Astrocyte of the cerebellum (primary cell): ENCODE measurements around the gene MGLL.

Experiments used
- DNase-seq: peaks from one replicate; pipeline ENCODE4 v3.0.0-alpha.2; 2011; ENCODE audit warnings: low read depth
- H3K4me3 ChIP-seq: 2 replicates; pipeline ENCODE4 v1.5.1; 2011; ENCODE audit warnings: mild to moderate bottlenecking, low read depth, low read length, moderate library complexity
- CTCF ChIP-seq: IDR thresholded peaks from 2 replicates; pipeline ENCODE4 v1.5.1; 2012; ENCODE audit warnings: low read length, low read depth, moderate library complexity, mild to moderate bottlenecking; ENCODE audit errors: missing control alignments
- in situ Hi-C: cut with HindIII; loops from 2 replicates; pipeline ENCODE4 v1.10.0; 2017; ENCODE audit warnings: low sequenced_read_pairs

The MGLL gene

GRCh38 chr3:127821394-127821793 lies 921 bp downstream of the MGLL start:
- no peak for TF ChIP-seq CTCF
- in situ Hi-C loops, result no loop called here
- no peak for DNase-seq
- no peak overlapping the region for H3K4me3 ChIP-seq

GRCh38 chr3:127820826-127821313 lies 1.4 kb downstream of the MGLL start:
- no peak overlapping the region for H3K4me3 ChIP-seq
- in situ Hi-C loops, result no loop called here
- no peak for DNase-seq
- TF ChIP-seq CTCF, result no peak

GRCh38 chr3:127820221-127820825 lies 2.0 kb downstream of the MGLL start:
- in situ Hi-C loops, result no loop called here
- no peak for DNase-seq
- no peak overlapping the region for H3K4me3 ChIP-seq
- TF ChIP-seq CTCF, result peak; percentile 41

DNA sequence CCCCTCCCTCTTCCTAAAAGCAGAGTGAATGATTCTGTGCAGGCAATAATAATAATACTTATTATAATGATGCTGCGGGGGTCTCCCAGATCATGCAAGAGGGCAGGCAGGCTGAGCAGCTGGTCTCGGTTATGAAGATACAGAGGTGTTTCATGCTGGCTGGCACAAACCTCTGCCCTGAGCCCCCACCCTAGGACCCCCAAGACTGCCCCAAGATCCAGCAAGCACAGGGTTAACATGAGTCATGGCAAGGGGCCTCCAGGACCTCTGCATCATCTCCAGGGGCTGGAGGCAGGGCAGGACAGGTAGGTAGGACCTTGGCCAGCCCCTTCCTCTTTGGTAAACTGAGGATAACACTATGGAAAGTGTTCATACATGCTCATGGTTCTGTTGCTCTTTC lies 2.7 kb downstream of the MGLL start:
- H3K4me3 ChIP-seq, result no peak overlapping the region
- in situ Hi-C loops, result no loop called here
- TF ChIP-seq CTCF, result no peak
- no peak for DNase-seq

- no peak overlapping the region for H3K4me3 ChIP-seq
- DNase-seq, result no peak
- in situ Hi-C loops, result no loop called here
- no peak for TF ChIP-seq CTCF
Observed at GRCh38 chr3:127819086-127819485, 3.2 kb downstream of the MGLL start.

DNA sequence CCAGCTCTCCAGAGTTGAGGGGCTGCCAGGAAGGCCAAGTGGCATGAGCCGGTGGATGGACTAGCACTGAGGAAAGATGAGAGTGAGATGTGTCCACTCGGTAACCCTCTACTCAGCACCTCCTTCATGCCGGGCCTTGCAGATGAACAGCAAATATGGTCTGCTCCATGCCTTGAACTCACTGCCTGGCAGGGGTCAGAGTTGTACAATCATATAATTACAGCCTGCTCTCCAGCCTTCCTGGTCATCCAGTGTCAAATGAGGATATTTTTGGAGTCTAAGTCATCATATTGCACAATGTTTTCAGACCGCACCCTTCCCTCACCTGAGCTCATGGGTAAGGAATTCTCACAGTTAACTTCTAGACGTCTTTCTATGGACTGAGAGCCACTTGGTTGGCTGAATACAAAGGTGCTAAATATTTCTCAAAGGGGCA lies 4.9 kb downstream of the MGLL start:
- H3K4me3 ChIP-seq, result no peak overlapping the region
- in situ Hi-C loops, result no loop called here
- no peak for TF ChIP-seq CTCF
- DNase-seq, result no peak
